Endothelial cell of umbilical vein (primary cell): ENCODE data around the gene CDK2. TPM values are rescaled to one million over a fixed set of nuclear protein-coding genes. Genes with fewer than 3 reads are reported as not detected.

Experiments
- BruUV-seq: library from RNA; stranded (reverse); fragments of 400-500 nt; replicated peaks from 2 replicates; lab custom pipeline; 2021; lab: Mats Ljungman, UMichigan
- CTCF ChIA-PET: fragments of 300-600, 350-600 bp; sonication (Branson Sonifier 250); formaldehyde crosslinking; loops from one replicate; lab custom pipeline; 2021; ENCODE audit warnings: antibody characterized with exemption, inconsistent platforms; lab: Charles Lee
- POLR2A ChIA-PET: fragments of 300-600, 350-600 bp; sonication (Branson Sonifier 250); formaldehyde crosslinking; loops from one replicate; lab custom pipeline; 2021; ENCODE audit warnings: antibody characterized with exemption, inconsistent platforms; lab: Charles Lee
- DNase-seq: peaks from one replicate; pipeline ENCODE4 v3.0.0-alpha.2; 2011; ENCODE audit warnings: low read depth, low spot score
- FAIRE-seq: peaks from 2 replicates; lab custom pipeline; 2011; peaks lifted over from hg19 to GRCh38; lab: Jason Lieb, UNC
- H2AFZ ChIP-seq: 2 replicates; pipeline ENCODE4 v1.6.0; 2012; ENCODE audit warnings: low read depth, low read length, control low read depth, inconsistent platforms
- H3K27ac ChIP-seq: 2 replicates; pipeline ENCODE4 v1.5.1; 2011; ENCODE audit warnings: low read depth, mild to moderate bottlenecking, control low read depth, low read length, moderate library complexity; ENCODE audit not compliant: insufficient read depth
- H3K27me3 ChIP-seq, 2 experiments: 2 replicates each; pipeline versions ENCODE4 v1.6.0 to v1.6.1; 2011; ENCODE audit warnings: low read length in 2 of 2, mixed read lengths in 1 of 2; ENCODE audit not compliant: control insufficient read depth in 2 of 2, insufficient read depth in 2 of 2
- H3K36me3 ChIP-seq, 2 experiments: 2 replicates in 1 of 2; 3 replicates in 1 of 2; pipeline ENCODE4 v1.5.1; 2011; ENCODE audit warnings: low read length in 2 of 2, mild to moderate bottlenecking in 1 of 2, moderate library complexity in 1 of 2; ENCODE audit not compliant: control insufficient read depth in 2 of 2, insufficient read depth in 2 of 2; ENCODE audit errors: extremely low read depth in 1 of 2
- H3K4me1 ChIP-seq: 3 replicates; pipeline ENCODE4 v1.5.1; 2011; ENCODE audit warnings: mild to moderate bottlenecking, low read length; ENCODE audit not compliant: control insufficient read depth, insufficient read depth; ENCODE audit errors: extremely low read depth
- H3K4me2 ChIP-seq: 2 replicates; pipeline ENCODE4 v1.6.1; 2011; ENCODE audit warnings: low read length, control low read depth, mixed read lengths; ENCODE audit not compliant: insufficient read depth
- H3K4me3 ChIP-seq, 3 experiments: fragments of 200-600 bp in 1 of 3; sonication (generic), shearing (Covaris generic) in 1 of 3; replicated peaks in 1 of 3; 2 replicates each; pipeline ENCODE4 v1.5.1; 2011 to 2016; ENCODE audit warnings: control low read depth in 3 of 3, low read length in 3 of 3, mild to moderate bottlenecking in 2 of 3, inconsistent platforms in 1 of 3, low read depth in 1 of 3, moderate library complexity in 1 of 3; ENCODE audit not compliant: insufficient read depth in 1 of 3
- H3K79me2 ChIP-seq: 2 replicates; pipeline ENCODE4 v1.6.0; 2012; ENCODE audit warnings: low read length, inconsistent platforms; ENCODE audit not compliant: control insufficient read depth, insufficient read depth
- H3K9ac ChIP-seq: replicated peaks from 2 replicates; pipeline ENCODE3; 2011; ENCODE audit warnings: low read length, control low read depth; ENCODE audit not compliant: insufficient read depth; ENCODE audit errors: extremely low read depth
- H3K9me1 ChIP-seq: replicated peaks from 3 replicates; pipeline ENCODE4 v1.6.0; 2011; ENCODE audit warnings: mild to moderate bottlenecking, low read length; ENCODE audit not compliant: control insufficient read depth, insufficient read depth; ENCODE audit errors: extremely low read depth
- H3K9me3 ChIP-seq: replicated peaks from 2 replicates; pipeline ENCODE4 v1.5.1; 2012; ENCODE audit warnings: low read length, inconsistent platforms; ENCODE audit not compliant: control insufficient read depth, insufficient read depth
- H4K20me1 ChIP-seq: replicated peaks from 2 replicates; pipeline ENCODE3; 2011; ENCODE audit warnings: mild to moderate bottlenecking, low read length; ENCODE audit not compliant: control insufficient read depth, insufficient read depth; ENCODE audit errors: extremely low read depth
- EZH2 ChIP-seq: IDR thresholded peaks from 2 replicates; pipeline ENCODE4 v1.6.1; 2012; ENCODE audit warnings: borderline replicate concordance, low read depth, mild to moderate bottlenecking, moderate library complexity, low read length, inconsistent platforms; ENCODE audit not compliant: severe bottlenecking
- FOS ChIP-seq: IDR thresholded peaks from 2 replicates; pipeline ENCODE4 v1.6.1; 2011; ENCODE audit warnings: mild to moderate bottlenecking, low read length, moderate library complexity, borderline replicate concordance; ENCODE audit not compliant: insufficient read depth
- GATA2 ChIP-seq: IDR thresholded peaks from 2 replicates; pipeline ENCODE4 v1.7.0; 2011; ENCODE audit warnings: low read depth, mild to moderate bottlenecking, moderate library complexity, mixed read lengths, low read length; ENCODE audit not compliant: insufficient read length, insufficient read depth
- JUN ChIP-seq: IDR thresholded peaks from 2 replicates; pipeline ENCODE4 v1.6.1; 2011; ENCODE audit warnings: borderline replicate concordance, low read depth; ENCODE audit not compliant: insufficient read length, insufficient read depth
- MYC ChIP-seq: IDR thresholded peaks from one replicate; pipeline ENCODE4 v1.6.1; 2011; ENCODE audit warnings: mild to moderate bottlenecking, low read depth, low read length
- POLR2A ChIP-seq: IDR thresholded peaks from 2 replicates; pipeline ENCODE4 v1.6.1; 2012; ENCODE audit warnings: low read depth, mild to moderate bottlenecking, control low read depth, low read length
- POLR2AphosphoS5 ChIP-seq: IDR thresholded peaks from 2 replicates; pipeline ENCODE4 v1.6.1; 2012; ENCODE audit warnings: low read depth, mild to moderate bottlenecking, control low read depth, low read length, moderate library complexity; ENCODE audit not compliant: insufficient read depth
- dilution Hi-C: fragments of 300-500 bp; cut with MboI; formaldehyde crosslinking; loops from one replicate; pipeline ENCODE4 v1.15.0; 2019; ENCODE audit warnings: low sequenced_read_pairs; ENCODE audit not compliant: extremely low pct_ligation_motif_present
- intact Hi-C: fragments of 100-400 bp; cut with micrococcal nuclease; formaldehyde crosslinking; loops from one replicate; pipeline ENCODE4 v1.10.0; 2022
- polyA plus RNA-seq, 4 experiments: library from polyadenylated mRNA; depleted of rRNA in 3 of 4; stranded (reverse) in 3 of 4; unstranded in 1 of 4; fragments of >200 nt; gene quantifications; 2 replicates each; pipeline versions ENCODE4 v1.2.1 to v1.2.3, GENCODE V29; 2011 to 2012; ENCODE audit warnings: missing spikeins in 1 of 4
- total RNA-seq: library from RNA; stranded (reverse); gene quantifications from 2 replicates; pipeline ENCODE4 v1.2.3, GENCODE V29; 2021
- TF ChIP-seq, protein P1 (sequence below): IDR thresholded peaks from 2 replicates; pipeline ENCODE4 v1.6.1; 2011; ENCODE audit not compliant: insufficient read depth, insufficient read length
- TF ChIP-seq, protein P2 (sequence below), 2 donors: IDR thresholded peaks; 1 replicate in 1 of 2; 2 replicates in 1 of 2; pipeline ENCODE4 v1.5.1; 2011; ENCODE audit warnings: low read length in 2 of 2, mild to moderate bottlenecking in 2 of 2, moderate library complexity in 2 of 2, control low read depth in 1 of 2, inconsistent platforms in 1 of 2, low read depth in 1 of 2; ENCODE audit not compliant: insufficient read depth in 1 of 2; ENCODE audit errors: extremely low read depth in 1 of 2

CDK2 gene
- total and polyA plus RNA-seq, 2 donors (not counting 3 experiments of a cell fraction or from before 2014, with no cell fraction given), result 46.7 to 69.8 TPM

DNA sequence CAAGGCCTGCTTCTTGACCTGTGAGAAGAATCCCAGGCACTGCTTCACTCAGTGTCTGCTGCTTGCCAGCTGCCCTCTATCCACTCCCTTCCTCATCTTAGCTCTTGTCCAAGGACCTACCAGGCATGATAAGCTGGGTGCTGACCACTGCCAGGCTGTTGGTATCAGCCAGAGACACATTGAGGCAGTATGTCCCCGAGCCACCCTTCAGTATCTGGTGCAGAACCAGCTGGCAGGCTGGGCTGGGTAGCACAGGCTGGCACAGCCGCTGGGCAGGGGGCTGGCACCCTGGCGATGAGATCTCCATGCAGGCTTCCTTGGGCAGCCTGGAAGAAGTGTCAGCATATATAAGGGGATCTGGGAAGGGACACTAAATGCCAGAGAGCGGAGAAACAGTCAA is 11.3 kb upstream of the CDK2 start:
- POLR2A ChIA-PET, result interaction anchor here (0.6 kb wide), 1 partner anchor 97 kb away, joined by 3 read pairs; no protein-coding TSS in a partner anchor

More for the DNA sequence above, 11.3 kb upstream of the CDK2 start:
- H3K27me3 ChIP-seq, result no peaks in the 10 kb centered on the region
- no peak overlapping the region for H3K27ac ChIP-seq
- no peak overlapping the region for H2AFZ ChIP-seq
- H4K20me1 ChIP-seq, result no peaks in the 10 kb centered on the region
- no peak for DNase-seq
- H3K4me2 ChIP-seq, result no peak overlapping the region
- no TSS peak for BruUV-seq
- CTCF ChIA-PET, result interaction anchor here (0.7 to 2.1 kb wide), 5 partner anchors 13 to 75 kb away, joined by 3 to 7 read pairs (median 5); no protein-coding TSS in a partner anchor
- peaks cover 3 to 22% of the 10 kb centered on the region in 2 experiments for H3K36me3 ChIP-seq
- intact Hi-C loops, result no loop called here
- no peak for FAIRE-seq
- H3K79me2 ChIP-seq, result no peaks in the 10 kb centered on the region
- H3K9me3 ChIP-seq, result no peaks in the 10 kb centered on the region
- dilution Hi-C loops, result no loop called here
- H3K9ac ChIP-seq, result no peak overlapping the region
- TF ChIP-seq, protein P1, sequence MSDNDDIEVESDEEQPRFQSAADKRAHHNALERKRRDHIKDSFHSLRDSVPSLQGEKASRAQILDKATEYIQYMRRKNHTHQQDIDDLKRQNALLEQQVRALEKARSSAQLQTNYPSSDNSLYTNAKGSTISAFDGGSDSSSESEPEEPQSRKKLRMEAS, result no peak
- TF ChIP-seq EZH2, result no peak
- no peak for TF ChIP-seq POLR2AphosphoS5
- TF ChIP-seq JUN, result no peak
- TF ChIP-seq, protein P2, sequence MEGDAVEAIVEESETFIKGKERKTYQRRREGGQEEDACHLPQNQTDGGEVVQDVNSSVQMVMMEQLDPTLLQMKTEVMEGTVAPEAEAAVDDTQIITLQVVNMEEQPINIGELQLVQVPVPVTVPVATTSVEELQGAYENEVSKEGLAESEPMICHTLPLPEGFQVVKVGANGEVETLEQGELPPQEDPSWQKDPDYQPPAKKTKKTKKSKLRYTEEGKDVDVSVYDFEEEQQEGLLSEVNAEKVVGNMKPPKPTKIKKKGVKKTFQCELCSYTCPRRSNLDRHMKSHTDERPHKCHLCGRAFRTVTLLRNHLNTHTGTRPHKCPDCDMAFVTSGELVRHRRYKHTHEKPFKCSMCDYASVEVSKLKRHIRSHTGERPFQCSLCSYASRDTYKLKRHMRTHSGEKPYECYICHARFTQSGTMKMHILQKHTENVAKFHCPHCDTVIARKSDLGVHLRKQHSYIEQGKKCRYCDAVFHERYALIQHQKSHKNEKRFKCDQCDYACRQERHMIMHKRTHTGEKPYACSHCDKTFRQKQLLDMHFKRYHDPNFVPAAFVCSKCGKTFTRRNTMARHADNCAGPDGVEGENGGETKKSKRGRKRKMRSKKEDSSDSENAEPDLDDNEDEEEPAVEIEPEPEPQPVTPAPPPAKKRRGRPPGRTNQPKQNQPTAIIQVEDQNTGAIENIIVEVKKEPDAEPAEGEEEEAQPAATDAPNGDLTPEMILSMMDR (IDR thresholded peaks at IDR 0.05; ENCODE audit: extremely low read depth in 1 of 2, insufficient read depth in 1 of 2, low read depth in 1 of 2, low read length in 2 of 2), result no peak
- TF ChIP-seq GATA2, result no peak
- TF ChIP-seq POLR2A, result no peak
- no peak for TF ChIP-seq MYC
- no peak for TF ChIP-seq FOS
- no peak overlapping the region for H3K4me3 ChIP-seq
- no peaks in the 10 kb centered on the region for H3K4me1 ChIP-seq
- H3K9me1 ChIP-seq, result no peaks in the 10 kb centered on the region
